Measurements from ENCODE around the gene TAAR9.
A peak's percentile ranks its signal among the peaks of the same experiment; 100 is the strongest.
"Not testable (repeated sequence)": the region's sequence is repeated elsewhere in the genome, so short reads cannot be mapped to it uniquely, and the experiment has no call there.

The TAAR9 gene

DNA sequence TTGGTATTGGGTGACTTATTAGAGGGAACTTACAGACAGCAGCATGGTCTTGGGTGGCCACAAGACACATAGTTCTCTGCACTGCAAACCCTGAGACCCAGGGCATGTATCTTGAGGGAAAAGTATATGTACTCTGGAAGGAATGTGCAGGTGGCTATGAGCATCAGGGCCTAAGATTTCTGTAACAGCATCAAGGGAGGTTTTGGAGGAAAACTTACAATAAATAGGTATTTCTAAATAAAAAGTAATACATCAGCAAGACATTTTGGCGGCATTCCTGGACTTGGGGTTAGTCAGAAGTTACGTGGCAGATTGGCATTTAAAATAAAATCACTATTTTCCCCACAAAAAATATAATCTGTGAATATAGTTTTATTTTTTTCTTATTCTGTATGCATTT is 17.1 kb upstream of the TAAR9 start:
- DNase-seq, result no peak

DNA sequence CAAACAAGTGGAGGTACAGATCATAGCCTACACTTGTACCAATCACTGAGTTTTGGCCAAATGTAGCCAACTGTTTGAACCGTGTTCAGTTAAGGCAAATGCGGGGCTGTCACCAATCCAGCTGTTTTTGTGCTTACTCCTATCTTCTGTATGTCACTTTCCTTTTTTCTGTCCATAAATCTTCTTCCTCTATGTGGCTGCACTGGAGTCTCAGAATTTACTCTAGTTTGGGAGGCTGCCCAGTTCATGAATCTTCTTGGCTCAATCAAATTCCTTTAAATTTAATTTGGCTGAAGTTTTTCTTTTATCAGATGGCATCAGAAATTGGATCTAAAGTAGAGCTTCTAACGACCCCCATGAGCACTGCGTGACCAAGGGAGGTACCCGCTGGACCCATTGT is 13.4 kb upstream of the TAAR9 start:
- DNase-seq, result no peak

DNA sequence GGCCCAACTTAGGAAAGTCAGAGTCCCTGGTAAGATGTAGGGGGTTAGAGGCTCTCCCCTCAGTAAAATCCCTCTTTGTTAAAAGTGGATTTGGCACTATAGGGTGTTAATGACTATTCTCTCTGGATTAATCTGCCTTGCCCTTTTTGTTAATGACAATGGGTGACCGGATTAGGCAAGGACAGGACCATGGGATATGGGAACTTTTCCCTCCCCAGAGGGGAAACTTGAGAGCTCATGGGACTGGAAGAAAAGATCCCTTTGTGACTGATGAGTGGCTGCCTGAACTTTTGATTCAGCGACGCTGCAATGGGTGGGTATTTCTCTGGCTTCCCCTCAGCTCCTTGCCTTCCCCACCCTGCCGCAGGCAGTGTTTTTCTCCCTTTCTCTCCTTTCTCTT is 12.2 kb upstream of the TAAR9 start:
- DNase-seq, result no peak

DNA sequence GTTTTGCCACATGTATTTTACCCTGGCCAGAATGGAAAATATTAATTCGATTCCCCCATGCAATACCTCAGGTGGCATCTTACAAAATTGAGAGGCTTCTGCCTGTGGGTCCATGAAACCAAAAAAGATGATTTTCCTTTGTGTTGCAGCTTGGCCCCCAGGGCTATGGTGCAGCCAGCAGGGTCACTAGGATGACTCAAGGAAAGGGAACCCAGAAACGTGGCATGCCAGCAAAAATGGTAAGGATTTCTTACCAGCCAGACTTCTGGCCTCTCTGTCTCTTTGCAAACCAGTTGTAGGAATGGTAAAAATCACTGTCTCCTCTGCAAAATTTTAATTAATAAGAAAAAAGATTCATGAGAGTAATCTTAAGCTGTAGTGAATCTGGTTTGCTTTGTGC is 11.6 kb upstream of the TAAR9 start:
- DNase-seq, result no peak

DNA sequence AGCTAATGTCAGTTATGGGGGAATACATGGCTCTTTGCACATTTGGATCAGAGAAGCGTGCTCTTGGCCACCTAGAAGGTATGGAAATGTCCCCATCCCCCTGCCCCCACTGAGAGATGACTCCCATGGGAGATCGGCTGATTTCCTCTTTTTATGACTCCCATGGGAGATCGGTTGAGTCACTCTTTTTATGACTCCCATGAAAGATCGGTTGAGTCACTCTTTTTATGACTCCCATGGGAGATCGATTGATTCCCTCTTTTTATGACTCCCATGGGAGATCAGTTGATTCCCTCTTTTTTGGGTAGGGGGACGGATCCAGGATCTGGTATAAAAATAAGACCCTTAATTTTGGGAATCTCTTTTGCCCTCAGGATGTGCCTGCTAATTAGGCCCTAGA is 10.3 kb upstream of the TAAR9 start:
- no peak for DNase-seq

DNA sequence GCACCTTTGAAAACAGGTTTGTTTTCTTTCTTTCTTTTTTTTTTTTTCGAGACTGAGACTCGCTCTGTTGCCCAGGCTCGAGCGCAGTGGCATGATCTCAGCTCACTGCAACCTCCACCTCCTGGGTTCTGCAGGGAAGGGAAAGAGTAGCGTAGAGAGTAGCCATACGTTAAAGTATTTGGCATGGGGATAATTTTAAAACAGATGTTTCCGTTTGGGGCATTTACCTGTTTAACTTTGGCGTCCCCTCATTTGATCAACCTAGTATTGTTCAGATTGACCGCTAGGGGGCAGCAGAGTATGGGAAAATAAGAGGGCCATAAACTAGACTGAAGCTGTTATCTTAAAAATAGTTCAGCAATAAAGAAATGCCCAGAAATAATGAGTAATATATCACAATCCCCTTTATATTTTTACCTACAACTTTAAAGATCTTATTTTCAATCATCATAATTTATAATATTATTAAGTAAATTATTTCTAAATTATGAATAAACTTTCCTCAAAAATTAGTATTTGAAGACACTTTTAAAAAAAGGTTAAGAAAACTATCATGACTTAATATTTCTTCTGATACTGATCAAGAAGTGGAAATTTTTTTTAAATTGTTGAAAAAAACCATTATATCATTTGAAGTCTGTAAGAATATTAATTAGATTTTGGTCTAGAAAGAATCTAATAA is 7.6 kb upstream of the TAAR9 start:
- DNase-seq, result peak; percentile 66

DNA sequence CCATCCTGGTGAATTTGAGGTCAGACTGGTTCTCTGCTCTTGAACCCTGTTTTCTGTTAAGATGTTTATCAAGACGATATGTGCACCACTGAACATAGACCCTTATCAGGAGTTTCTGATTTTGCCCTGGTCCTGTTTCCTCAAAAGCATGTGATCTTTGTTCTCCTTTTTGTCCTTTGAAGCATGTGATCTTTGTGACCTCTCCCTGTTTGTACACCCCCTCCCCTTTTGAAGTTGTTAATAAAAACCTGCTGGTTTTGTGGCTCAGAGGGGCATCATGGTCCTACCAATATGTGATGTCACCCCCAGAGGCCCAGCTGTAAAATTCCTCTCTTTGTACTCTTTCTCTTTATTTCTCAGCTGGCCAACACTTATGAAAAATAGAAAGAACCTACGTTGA is 3.5 kb upstream of the TAAR9 start:
- DNase-seq, result not testable (repeated sequence)

DNA sequence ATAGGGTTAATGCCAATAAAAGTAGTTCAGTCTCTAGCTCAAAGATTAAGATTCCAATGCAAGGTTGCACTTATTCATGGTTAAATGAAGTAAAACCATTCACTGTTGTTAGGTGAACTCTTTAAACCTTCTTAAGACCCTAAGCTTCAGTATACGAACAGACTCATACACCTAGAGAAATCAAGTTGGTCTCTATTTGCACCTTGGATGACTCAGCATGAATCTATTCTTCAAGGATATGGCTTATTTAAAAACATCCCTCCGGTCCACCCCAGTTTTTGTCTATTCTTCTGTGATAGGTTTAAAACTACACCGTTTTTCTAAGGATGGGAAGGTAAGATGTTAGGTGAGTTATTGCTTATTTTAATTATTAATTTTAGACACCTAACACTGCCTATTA is 932 bp upstream of the TAAR9 start:
- no peak for DNase-seq

DNA sequence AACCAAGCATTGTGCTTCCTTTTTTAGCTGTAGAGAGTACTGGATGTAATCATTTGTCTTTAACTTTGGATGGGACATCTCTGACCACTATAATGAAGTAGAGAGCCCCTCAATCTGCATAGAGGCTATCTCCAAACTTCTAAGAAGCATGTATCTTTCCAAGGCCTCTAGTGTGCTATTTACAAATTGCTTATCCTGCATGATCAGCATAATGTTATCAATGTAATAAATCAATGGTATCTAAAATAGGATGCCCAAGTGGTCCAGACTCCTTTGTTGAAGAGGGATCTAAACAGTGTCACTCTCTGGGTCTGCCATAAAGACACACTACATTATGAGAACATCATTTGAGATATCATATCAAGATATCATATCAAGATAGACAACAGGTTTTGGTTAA is 6.7 kb downstream of the TAAR9 start:
- no peak for DNase-seq

DNA sequence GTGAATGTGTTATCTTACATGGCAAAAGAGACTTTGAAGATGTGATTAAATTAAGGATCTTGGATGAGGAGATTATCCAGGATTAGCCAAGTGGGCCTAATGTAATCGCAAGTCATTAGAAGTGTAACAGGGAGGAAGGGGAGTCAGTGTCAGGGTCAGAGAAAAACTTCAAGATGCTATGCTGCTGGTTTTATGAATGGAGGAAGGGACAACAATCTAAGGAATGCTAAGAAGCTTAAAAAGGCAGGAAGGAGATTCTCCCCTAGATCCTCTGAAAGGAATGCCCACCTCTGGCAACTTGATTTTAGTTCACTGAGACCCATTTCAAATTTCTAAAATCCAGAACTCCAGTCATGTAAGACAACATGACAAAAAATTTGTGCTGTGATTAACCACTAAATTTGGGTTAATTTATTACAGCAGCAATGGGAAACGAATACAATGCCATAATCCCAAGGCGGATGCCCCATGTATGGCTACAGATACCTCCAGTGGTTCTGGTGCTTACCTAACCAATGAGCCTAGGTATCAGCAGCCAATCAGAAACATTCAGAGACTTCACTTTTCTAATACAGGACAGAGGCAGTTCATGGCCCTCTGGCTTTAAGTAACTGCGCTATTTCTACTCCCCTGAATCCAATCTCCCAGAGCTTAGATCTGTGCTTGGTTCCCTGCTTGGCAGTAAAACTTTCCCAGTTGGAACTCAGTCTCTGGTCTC is 10.8 kb downstream of the TAAR9 start:
- no peak for DNase-seq

DNA sequence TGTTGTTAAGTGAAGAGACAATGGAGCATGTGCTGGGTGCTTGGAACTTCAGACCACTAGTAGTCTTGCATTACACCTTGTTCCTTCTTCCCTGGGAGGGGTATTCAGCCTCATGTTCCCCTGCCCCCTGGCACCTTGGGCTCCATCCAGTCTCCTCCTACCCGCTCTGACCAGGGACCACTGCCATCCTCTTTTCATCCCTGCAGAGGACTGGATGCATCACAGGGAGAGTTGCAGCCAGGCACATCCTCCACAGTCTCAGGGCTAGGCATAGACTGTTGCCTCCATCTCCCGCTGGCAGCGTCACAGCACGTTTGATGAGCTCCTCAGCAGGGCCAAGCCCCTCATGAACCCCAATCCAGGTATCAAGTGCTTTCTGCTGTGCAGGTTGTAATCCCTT is 13.1 kb downstream of the TAAR9 start:
- no peak for DNase-seq

DNA sequence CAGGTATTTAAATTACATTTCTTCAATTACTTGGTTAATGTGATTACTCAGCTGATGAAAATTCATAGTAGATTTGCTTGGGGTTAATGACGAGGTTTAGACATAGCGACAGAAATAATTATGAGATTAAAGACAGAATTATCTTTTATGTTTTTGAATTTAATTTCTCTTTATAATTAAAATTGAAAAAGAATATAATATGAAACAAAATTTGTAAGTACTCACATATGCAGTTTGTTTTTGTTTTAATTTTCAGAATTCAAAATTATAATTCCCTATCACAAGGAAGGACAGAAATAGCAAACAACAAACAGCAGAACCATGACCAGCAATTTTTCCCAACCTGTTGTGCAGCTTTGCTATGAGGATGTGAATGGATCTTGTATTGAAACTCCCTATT is 14.3 kb downstream of the TAAR9 start, which contains the start of gene TAAR8:
TAAR8 (plus strand) TSS at position 301 of the 400 bp plus-strand sequence; CDS start at position 322, 21 bp downstream.
- no peak for DNase-seq

DNA sequence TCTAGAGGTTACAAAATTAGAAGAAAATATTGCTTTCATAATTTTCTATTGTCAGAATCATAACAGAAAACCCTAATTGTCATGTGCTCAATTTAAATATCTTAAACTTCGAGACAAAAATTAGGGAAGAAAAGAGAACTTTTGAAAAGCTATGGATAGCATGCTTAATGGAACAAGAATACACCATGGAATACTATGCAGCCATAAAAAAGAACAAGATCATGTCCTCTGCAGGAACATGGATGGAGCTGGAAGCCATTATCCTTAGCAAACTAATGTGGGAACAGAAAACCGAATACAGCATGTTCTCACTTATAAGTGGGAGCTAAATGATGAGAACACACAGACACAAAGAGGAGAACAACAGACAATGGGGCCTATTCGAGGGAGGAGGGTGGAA is 22.0 kb downstream of the TAAR9 start:
- DNase-seq, result not testable (repeated sequence)

DNA sequence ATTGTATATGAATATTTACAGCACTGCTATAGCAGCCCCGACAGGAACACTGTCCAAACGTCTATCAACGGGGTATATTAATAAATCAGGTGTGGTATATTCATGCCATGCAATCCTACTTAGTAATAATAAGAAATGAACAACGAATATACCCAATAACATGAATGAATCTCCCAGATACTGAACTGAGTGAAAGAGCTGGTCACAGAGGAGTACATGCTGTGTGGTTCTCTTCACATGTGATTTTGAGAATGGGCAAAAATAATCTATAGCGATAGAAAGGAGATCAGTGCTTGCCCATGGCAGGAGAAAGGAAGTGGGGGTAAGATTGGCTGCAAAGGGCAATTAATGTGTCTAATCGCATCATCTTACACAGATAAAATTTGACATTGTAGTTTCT is 28.3 kb downstream of the TAAR9 start:
- no peak for DNase-seq

DNA sequence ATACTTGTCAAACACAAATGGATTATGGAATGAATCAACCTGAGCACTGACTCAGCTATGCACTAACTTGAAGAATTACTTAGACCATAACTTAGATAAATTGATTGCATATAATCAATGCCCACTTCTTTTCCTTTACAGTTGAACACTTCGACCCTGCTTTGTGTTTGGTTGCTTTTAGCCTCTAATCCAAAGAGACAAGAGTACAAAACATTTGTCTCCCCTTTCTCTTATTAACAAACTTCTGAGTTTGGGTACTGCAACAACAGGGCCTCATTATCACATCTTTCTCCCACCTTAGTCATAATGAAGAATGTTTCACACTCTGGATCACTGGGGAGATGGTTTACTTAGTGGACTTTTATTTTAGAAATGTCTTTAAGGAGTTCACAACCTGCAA is 29.5 kb downstream of the TAAR9 start:
- DNase-seq, result no peak

DNA sequence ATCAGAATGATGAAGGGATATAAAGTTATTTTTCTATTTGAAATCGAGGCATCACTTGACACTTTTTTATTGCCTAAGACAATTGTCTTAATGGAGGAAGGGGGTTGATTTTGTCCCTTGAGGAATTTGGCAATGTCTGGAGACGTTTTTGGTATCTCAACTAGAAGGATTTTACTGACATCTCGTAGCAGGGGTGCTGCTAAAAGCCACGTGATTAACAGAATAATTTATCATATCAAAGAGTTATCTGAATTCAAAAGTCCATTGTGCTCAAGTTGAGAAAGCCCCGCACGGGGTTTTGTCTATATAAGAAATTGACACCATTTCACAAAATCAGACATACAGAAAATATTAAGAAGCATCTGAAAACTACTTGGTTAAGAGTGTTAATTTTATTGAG is 30.5 kb downstream of the TAAR9 start:
- DNase-seq, result no peak

DNA sequence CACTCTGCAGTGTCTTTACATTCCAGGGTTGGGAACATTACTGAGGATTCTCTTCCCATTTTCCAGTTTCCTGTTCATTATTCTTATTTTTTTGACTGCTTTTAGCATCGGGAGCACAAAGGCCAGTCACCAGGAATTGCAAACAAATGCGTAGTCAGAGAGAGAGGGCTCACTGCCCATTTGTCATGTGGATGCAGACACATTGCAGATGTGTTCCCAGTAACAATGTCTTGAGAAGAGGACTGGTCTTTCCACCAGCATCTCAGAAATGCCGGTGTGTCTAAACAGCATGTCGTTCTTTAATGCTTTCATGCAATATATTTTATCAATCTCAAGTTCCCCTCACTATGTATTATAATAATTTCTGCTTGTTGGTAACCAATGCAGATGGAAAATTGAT is 31.1 kb downstream of the TAAR9 start:
- DNase-seq, result no peak

DNA sequence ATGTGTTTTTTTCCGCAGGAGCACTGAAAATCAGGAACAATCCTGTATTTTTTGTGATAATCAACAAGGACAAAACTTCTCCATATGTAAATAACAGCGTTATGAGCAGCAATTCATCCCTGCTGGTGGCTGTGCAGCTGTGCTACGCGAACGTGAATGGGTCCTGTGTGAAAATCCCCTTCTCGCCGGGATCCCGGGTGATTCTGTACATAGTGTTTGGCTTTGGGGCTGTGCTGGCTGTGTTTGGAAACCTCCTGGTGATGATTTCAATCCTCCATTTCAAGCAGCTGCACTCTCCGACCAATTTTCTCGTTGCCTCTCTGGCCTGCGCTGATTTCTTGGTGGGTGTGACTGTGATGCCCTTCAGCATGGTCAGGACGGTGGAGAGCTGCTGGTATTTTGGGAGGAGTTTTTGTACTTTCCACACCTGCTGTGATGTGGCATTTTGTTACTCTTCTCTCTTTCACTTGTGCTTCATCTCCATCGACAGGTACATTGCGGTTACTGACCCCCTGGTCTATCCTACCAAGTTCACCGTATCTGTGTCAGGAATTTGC is 32.2 kb downstream of the TAAR9 start, which contains the start of gene TAAR6:
TAAR6 (plus strand) TSS at position 102 of the 557 bp plus-strand sequence; CDS start at position 102, 0 bp downstream.
- no peak for DNase-seq

DNA sequence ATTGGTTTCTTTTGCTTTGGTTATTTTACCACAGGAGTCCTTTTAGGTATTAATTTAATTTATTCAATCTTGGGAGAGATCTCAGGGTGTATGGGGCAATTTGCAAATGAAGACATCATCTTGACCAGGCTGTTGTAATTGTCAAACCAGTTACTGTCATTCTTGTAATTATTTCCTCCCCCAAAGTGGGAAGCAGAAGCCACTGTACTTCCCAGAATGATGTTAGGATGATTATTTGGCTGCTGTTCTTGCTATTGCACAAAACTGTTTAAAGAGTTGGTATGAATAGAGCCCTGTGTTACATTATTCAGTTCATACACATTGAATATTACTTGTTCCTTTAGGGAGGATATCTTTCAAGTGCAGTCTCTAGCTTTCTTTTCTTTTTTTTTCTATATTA is 33.7 kb downstream of the TAAR9 start:
- no peak for DNase-seq

DNA sequence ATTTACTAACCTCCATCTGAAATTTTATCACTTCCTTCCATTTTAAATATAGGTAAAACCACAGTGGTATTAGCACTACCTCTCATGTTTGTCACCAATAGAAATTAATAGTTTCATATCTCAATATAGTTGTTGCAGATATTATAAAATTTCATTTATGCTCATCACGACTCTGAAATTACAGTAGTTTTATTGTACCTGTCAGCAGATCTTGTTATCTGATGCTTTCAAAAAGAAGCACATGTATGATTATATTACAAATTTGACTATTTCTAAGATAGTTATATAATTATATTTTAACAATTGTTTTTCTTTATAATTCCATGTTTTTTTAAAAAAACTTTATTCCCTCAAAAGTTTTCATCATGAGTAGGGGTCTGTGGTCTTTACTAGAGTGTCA is 46.6 kb downstream of the TAAR9 start:
- no peak for DNase-seq

DNA sequence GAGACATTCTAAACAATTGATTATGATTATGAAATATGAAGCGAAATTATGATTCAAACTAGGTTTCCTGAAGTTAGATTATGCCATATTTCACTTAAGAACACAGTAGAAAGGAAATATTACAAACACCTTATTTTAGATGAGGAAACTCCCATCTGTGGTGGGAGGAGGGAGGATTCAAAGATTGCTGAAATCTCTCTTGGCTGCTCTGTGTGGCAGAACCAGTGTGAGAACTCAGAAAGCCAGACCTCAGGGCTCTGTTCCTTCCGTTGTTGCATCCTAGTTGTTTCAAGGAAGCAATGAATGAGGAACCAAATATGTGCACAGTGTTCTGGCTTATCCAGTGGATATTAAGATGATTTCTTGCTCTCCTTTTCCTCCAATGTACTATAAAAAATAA is 49.3 kb downstream of the TAAR9 start:
- no peak for DNase-seq

Measured in T-helper 9 cell (primary cell).